HG02970 (cell line): ENCODE results near the gene TXLNB.
"Not testable (repeated sequence)": the region's sequence is repeated elsewhere in the genome, so short reads cannot be mapped to it uniquely, and the experiment has no call there.

ENCODE experiments used
- ATAC-seq: cut with Tn5 transposase; IDR thresholded peaks from one replicate; pipeline ENCODE4 v1.9.1; 2021; ENCODE audit warnings: mild to moderate bottlenecking, moderate library complexity, moderate number of reproducible peaks; ENCODE audit not compliant: unreplicated experiment, low FRiP score

TXLNB gene

DNA sequence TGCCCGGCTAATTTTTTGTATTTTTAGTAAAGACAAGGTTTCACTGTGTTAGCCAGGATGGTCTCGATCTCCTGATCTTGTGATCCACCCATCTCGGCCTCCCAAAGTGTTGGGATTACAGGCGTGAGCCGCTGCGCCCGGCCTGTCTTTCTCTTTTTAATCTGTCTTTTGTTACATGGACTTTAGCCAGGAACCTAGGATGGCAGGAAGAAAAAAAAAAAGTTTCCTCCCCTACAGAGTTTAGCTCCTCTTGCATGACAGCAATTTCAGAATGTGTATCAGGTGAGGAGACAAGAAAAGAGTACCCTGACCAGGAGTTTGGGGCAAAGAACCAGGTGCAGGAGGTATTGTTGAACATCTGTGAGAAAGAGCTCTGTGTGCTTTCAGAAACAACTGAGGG lies 21.4 kb upstream of the TXLNB start:
- ATAC-seq: no peak

DNA sequence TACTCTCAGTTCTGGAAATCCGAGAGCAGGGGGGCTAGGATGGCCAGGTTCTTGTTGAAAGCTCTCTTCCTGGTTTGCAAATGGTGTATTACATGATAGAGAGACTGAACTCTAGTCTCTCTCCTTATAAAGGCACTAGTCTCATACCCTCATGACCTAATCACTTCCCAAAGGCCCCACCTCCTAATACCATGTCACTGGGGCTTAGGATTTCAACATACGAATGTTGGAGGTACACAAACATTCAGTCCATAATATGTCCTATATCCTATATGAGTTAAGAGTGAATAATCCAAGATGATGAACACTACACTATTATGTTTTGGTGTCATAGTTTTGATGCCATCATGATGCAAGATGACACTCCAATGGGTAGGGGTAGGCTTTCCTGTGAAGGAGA lies 20.0 kb upstream of the TXLNB start:
- ATAC-seq: no peak

DNA sequence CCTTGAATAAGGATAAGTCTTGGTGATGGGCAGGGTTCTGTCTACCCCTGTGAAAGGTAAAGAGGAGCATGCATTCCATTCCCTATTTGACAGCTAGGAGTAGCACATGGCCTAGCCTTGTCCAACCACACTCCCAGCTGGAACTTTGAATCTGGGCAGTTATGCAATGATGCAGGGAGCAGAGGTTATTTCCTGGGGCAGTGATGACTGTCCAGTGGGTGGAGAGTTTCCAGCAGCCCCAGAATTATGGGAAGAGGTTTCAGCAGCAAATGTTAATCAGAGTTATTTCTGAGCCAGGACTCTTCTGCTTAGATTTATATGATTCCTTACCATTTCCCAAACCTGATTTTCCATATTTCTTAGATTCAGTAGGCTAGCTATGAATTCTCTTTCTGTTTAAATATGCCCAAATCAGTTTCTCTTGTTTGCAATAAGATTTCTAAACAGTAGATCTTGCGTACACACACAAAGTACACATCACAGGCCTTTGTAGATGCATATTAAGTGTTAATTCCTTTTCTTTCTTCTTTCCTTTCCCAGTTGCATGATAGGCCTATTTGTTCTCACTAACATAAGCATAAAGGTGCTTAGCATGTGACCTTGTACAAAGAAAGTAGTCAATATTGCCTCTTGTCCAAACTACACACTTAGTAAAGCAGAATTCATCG lies 17.3 kb upstream of the TXLNB start:
- ATAC-seq: no peak

DNA sequence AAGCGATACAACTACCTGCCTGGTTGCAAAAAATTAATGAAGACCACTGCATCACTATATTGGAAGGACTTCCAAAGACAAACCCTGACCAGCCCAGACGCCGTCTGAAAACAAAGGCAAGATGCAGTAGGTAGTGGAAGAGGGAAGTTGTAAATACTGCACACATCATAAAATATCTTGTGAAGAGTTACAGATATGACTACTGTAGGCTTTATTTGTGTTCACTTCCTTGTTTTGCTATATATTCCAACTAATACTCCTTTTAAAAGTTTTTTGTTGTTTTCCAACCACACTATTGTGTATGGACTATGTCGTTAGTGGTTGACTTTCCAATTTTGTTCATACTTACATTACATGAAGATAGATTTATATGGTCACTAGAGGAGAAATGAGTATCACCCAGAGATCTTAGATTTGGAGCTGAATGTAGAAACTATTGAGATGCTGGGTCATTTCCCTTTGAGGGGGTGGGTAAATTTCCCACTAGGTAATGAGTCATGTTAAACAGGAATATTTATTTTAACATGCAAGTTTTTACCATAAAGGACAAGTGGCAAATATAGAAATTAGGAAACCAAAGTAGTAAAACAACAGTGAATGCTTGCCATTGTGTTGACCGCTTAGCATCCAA lies 16.6 kb upstream of the TXLNB start:
- ATAC-seq: no peak

DNA sequence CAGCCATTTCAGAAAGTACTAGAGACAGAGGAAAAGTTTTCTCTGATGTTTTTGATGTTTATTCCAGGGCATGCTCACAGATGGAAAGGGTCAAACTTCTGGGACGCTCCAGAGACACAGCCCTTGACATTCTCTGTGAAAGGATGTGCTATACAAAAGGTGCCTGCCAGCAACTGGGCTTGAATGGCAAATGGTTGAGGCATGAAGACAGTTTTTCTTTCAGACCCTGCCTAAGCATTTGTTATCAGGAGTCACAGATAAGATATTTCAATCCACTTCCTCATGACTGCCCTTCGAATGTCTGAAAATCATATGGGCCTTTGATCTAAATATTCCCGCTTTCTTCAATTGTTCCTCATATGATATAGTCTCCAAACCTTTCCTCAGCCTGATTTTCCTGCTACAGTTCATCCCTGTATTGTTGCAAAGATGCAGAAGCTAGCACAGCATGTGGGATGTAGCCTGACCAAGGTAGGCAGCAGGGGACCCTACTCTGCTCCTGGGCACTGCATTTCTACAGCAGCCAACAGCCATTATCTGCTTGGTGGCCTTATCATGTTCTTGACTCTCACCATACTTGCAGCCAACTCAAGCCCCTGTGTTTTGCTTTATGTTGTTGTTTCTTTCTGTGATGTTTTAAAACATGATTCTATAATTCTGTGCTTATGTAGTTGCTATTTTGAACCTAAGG lies 14.6 kb upstream of the TXLNB start:
- ATAC-seq: no peak

DNA sequence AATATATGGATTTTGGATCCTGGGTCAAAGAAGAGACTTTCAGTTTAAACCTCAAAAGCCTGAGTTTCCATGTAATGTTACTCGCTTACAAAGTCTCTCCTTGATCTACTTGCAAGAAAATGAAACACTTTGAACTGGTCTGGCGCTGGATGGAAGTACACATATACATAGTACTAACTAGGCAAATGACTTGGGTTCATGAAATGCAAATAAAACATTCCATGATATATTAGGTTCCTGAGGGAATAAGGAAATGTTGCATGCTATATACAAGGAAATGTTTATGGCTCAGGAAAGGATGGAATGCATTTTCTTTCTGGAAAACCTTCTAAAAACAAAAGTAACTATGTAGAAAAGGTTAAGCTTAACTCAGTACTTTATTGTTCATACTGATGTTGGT lies 11.4 kb upstream of the TXLNB start:
- ATAC-seq: no peak

DNA sequence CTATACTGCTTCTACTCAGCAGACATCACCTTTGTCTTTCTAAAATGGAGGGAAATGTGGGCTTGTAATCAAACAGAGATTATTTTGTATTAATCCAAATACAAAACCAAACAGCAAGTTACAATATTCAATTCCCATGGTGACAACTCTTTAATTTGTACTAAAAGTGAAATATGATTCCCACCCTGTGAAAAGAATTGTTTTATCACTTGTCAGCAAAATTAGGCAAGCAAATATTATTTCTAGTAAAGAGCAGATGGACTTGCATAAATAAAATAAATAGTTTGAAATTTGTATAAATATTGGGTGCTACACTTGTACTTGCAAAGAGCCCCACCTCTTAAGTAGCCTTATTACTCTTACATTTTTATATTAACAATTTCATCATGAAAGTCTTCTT lies 6.1 kb upstream of the TXLNB start:
- no peak for ATAC-seq

DNA sequence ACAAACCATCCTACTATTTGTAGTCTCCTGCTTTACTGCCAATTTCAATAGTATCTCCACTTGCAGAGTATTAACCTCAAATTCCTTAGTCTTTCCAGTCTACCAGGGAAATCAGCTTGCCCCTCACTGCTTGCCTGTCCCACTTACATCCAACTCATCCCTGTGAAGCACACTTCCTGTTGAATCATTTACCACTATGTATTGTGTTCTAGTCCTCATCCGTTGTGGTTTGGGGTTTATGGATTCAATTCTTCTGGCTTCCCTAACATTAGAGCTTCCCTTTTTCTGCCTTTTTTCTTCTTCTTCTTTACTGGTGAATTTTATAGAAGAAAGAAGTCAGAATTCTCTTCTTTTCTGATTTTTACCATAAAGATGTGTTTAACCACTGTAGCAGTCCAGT lies 5.1 kb upstream of the TXLNB start:
- ATAC-seq: no peak

DNA sequence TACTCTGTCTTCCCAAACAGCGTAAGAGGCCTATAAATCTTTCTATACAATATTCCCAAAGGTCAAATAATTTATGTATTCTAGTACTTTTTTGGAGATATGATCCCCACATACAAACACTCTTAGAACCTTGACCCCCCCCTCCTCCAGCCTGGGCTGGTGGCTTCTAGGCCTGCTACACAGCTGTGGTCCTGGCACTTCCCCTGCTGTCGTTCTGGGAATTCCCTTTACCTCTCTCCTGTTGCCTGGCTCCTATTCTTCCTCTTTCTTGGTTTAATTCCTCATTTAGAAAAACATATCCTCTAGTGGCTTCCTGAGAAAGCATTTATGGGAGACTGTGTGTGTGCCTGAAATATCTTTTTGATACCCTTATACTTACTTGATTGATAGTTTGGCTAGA lies 4.1 kb upstream of the TXLNB start:
- ATAC-seq: no peak

DNA sequence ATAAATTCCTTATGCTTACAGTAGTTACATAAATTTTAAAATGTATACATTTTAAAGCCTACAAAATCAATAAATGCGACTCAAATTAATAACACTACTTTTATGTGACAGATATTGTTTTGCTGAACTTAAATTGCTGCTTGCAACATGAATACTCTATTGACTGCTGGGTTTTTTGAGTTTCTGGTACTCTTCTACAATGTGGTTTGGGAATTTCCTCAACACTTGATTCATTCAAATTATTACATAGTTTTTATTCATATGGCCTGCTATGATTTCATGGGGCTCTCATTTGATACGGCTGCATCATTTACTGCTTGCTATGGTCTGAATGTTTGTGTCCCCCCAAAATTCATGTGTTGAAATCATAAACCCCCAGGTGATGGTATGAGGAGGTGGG lies 2.3 kb upstream of the TXLNB start:
- no peak for ATAC-seq

DNA sequence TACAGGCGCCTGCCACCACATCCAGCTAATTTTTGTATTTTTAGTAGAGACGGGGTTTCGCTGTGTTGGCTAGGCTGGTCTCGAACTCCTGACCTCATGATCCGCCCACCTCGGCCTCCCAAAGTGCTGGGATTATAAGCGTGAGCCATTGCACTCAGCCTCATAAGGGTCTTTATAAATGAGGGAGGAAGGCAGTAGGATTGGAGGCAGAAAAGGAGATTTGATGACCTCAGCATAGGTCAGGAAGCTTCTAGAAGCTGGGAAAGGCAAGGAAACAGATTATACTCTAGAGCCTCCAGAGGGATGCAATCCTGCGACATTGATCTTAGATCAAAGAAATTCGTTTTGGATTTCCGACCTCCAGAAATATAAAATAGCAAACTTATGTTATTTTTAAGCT lies 1.4 kb upstream of the TXLNB start:
- ATAC-seq: not testable (repeated sequence)

DNA sequence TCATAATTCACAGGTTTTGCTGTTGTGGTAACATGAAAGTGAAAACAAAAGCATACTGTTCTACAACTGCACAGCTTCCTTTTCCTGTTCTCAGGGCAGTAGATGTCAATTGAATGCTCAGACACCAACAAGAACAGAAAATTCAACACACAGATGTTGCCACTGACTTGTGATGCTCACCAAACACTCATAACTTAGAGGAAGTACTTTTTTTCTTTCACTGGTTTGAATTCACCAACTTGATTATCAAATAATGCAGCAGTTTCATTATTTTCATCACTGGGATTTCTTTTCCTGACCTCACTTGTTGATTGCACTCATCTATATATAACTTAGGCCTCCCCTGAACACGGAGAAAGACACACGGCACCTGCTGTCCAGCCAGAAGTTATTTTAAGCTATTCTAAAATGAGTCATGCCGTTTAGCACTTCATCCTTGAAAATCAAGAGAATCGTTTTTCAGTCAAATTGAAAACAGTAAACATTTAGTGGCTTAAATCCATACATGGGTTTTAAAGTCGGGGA lies 949 bp downstream of the TXLNB start:
- peak; percentile 75 for ATAC-seq

DNA sequence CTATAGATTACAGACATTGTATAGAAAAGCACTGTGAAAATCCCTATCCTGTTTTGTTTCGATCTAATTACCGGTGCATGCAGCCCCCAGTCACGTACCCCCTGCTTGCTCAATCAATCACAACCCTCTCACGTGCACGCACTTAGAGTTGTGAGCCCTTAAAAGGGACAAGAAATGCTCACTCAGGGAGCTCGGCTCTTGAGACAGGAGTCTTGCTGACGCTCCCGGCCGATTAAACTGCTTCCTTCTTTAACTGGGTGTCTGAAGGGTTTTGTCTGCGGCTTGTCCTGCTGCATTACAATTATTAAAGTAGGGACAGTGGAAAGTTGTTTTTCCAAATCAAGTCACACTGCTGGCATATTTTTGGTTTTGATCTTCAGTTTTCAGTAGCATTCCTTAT lies 2.6 kb downstream of the TXLNB start:
- ATAC-seq: no peak

DNA sequence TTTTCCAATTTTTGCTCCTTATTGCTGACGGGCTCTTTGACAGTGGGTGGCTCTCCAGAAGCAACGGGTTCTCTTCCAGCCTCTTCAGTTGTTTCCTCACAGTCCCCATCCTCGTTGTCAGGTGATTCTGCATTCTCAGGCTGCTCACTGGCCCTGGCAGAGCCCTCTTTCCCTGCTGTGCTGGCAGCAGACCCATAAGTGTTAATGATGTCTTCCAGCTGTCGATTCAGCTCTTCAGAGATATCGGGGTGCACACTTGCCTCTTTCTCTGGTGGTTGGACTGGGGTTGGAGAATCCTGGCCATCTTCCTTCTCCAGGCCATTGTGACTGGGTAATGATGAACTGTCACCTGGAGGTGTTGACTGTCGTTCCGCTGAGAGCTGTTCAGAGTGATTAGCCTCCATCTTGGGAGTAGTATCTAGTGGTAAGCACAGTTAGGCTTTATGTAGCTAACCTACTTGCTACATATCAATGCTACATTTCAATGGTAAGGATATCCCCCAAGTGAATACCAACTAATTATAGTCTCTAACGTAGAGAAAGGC lies 3.2 kb downstream of the TXLNB start:
- no peak for ATAC-seq

DNA sequence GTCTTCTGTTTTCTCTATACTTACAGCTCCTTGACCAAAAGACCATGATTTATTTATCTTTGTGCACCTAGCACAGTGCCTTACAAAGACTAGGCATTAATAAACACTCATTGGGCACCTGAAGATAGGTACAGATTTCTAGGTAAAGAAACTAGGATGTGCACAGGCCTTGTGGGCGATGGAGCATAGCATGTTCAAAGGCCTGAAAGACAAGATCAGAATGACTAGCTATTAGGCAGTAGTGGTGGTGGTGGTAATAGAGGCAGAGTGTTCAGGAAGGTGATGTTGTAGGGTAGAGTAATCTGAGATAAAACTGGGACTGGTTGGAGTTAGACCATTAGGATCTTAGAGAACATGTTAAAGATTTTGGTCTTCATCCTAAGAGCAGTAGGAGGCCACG lies 3.9 kb downstream of the TXLNB start:
- no peak for ATAC-seq

DNA sequence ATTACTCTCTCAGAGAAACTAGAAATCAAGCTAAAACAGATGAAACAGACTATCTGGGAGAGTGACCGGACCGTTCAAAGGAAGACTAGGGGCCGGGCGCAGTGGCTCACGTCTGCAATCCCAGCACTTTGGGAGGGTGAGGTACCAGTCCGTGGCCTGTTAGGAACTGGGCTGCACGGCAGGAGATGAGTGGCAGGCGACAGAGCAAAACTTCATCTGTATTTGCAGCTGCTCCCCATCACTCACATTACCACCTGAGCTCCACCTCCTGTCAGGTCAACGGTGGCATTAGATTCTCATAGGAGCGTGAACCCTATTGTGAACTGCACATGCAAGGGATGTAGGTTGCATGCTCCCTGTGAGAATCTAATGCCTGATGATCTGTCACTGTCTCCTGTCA lies 5.4 kb downstream of the TXLNB start:
- ATAC-seq: not testable (repeated sequence)

DNA sequence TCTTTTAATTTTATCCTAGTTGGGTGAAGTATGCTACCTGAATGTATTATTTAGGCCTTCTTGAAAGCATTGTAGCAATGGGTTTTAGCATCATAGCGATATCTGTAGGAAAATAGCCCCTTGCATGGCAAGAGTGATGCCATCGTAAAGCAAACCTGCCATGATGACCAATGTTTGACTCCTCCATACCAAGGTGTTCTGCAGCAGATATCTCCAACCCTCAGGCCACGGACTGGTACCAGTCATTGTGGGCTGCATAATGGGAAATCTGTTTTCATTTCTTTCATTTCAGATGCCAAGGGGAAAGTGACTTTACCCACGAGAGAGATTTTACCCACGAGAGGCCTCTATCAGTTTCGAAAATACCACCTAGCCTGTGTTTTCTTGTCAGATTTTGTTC lies 6.2 kb downstream of the TXLNB start:
- no peak for ATAC-seq

DNA sequence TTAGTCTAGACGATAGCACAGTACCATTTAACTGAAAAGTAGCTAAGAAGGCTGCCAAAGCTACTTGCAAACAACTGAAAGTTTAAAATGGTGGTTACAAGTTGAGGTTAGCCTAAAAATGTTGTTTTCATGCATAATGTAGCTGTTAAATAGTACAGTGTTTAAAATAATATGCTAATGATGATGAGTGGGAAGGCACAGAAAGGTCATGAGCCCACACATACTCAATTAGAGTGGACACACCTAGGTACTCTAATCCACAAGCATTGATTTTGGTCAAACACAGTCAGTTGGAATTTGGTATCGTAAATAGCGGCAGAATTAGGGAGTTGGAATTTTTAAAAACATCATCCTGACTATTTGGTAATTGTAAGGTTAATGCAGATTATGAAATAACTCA lies 7.0 kb downstream of the TXLNB start:
- no peak for ATAC-seq

DNA sequence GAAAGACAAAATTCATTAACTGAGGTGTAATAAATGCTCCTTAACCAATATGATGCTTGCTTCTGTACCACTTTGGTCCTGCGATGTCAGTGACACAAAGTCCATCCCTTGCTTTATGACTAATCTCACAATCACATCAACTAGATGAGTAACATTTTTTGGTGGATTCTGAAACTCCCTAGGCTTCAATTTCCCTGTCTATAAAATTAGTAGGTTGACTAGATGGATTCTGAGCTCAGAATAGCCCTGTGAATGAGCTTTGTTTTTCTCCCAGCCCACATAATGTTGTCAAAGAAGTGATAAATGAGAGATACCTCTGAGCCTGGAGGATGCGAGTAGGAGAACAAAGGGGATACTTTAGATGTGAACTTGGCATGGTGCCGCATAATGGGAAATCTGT lies 9.1 kb downstream of the TXLNB start:
- ATAC-seq: no peak

DNA sequence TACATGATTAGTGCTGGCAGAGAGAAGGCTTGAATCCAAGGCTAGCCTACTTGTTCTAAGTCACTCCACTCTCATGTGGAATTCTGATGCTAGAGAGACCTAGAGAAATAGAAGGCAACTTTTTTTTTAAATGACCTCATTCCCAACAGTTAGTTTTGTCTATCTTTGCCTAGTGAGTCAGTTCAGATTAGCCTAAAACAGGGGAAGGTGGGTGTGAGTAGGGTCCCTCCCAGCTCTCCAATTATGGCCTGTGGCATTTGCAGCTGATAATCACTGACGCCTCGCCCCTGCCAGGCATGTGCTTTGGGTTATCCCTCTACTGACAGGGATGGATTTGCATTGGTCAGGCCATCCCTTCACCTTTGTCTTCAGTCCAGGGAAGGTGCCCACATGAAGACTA lies 13.6 kb downstream of the TXLNB start:
- no peak for ATAC-seq

DNA sequence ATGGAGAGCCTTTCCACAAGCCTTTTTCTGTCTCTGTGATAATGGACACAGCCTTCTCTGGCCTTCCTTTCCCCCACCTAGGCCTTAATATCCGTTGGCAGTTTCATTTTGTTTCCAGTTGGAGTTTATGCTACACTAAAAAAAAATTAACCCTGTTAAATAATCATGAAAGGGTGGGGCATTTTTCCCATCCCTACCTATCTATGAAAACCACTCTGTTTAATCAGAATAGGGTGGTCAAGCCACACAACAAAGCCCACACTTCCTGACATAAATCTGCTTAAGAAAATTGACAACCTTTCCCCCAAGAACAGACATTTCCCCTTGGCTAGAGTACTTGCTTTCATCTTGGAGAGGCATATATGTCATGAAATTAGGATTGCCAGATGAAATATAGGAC lies 14.2 kb downstream of the TXLNB start:
- ATAC-seq: no peak

DNA sequence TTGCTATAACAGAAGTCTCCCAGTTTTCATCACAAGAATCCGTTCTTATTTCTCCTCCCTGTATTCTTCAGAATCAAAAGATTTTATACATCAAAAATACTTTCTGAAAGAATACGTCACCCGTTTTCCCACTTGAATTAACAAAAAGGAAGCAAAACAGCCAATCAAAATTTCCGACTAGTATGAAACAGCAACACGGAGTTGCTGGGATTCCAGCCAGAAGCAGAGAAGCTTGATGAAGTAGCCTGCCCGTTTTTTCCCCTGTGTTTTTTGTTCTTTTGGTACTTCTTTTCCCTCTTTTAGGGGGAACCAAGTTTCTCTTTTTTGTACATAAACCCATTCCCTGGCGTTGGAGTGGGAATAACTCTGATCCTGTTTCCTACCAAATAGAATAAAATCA lies 14.6 kb downstream of the TXLNB start:
- no peak for ATAC-seq
